D721Med (cell line): ENCODE results near the gene TMEM215.

ENCODE experiments used
- DNase-seq: peaks from one replicate; pipeline ENCODE4 v3.0.0; 2011; ENCODE audit warnings: low spot score; ENCODE audit not compliant: insufficient read length
- FAIRE-seq: peaks from 2 replicates; lab custom pipeline; 2011; peaks lifted over from hg19 to GRCh38; lab: Jason Lieb, UNC
- TF ChIP-seq, protein P1 (sequence below): IDR thresholded peaks from 2 replicates; pipeline ENCODE4 v1.5.1; 2012; ENCODE audit warnings: mild to moderate bottlenecking, control low read depth; ENCODE audit not compliant: insufficient read depth; ENCODE audit errors: missing control alignments

TMEM215 gene

GRCh38 chr9:32828861-32829260, 45.5 kb downstream of the TMEM215 start:
- FAIRE-seq (no peak), DNase-seq (no peak)
- TF ChIP-seq, protein P1, sequence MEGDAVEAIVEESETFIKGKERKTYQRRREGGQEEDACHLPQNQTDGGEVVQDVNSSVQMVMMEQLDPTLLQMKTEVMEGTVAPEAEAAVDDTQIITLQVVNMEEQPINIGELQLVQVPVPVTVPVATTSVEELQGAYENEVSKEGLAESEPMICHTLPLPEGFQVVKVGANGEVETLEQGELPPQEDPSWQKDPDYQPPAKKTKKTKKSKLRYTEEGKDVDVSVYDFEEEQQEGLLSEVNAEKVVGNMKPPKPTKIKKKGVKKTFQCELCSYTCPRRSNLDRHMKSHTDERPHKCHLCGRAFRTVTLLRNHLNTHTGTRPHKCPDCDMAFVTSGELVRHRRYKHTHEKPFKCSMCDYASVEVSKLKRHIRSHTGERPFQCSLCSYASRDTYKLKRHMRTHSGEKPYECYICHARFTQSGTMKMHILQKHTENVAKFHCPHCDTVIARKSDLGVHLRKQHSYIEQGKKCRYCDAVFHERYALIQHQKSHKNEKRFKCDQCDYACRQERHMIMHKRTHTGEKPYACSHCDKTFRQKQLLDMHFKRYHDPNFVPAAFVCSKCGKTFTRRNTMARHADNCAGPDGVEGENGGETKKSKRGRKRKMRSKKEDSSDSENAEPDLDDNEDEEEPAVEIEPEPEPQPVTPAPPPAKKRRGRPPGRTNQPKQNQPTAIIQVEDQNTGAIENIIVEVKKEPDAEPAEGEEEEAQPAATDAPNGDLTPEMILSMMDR: no peak

DNA sequence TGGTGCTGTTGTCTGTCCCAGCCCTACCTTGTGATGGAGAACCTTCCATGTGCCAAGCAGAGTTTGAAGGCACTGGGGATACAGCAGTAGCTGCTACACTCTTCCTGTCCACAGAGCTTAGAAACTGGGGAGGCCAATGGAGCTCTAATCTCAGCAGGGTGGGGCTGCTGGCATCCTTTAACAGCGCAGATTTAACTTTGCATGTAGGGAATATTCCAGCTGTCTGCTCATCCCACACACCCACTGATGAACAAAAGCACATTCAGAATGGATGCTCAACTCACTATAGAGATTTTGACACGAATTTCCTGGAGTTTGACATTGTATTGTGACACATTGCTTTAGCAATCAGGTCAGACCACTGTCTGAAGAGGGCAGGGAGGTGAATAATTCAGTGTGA, 49.0 kb downstream of the TMEM215 start:
- FAIRE-seq (no peak), DNase-seq (no peak)
- TF ChIP-seq, protein P1: no peak
